Peyer's patch (tissue), 4 donors: ENCODE data around the gene EVPL.

Experiments used
- POLR2A ChIP-seq, 2 donors: fragments of 450-650 bp; IDR thresholded peaks; one replicate each; pipeline ENCODE4 v1.5.1; 2017; ENCODE audit warnings: antibody characterized with exemption in 2 of 2, mild to moderate bottlenecking in 2 of 2, moderate library complexity in 2 of 2
- TF ChIP-seq, protein P1 (sequence below), 6 experiments: fragments of 450-650 bp in 4 of 6; fragments of 200-600 bp in 2 of 6; sonication (generic) in 1 of 6; IDR thresholded peaks; one replicate each; pipeline ENCODE4 v1.5.1; 2017 to 2019; ENCODE audit warnings: antibody characterized with exemption in 6 of 6, mild to moderate bottlenecking in 3 of 6, moderate library complexity in 1 of 6

DNA sequence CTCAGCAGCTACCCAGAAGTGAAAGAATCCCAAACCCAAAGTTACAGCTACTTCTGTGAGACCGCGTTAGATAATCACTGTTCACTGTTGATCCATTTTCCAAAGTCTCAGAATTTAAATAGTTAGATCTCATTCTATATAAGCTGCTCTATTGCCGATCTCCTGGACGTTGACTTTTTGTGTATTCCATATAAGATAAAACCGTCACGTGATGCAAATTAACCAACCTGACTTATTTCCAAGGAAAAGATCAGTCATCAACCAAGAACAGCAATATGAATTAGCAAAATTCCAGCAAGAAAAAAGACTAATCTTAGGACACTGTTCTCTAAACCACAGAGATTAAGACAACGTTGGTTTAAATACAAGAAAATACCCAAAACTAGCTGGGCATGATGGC is 56.5 kb downstream of the EVPL start:
- TF ChIP-seq, protein P1, sequence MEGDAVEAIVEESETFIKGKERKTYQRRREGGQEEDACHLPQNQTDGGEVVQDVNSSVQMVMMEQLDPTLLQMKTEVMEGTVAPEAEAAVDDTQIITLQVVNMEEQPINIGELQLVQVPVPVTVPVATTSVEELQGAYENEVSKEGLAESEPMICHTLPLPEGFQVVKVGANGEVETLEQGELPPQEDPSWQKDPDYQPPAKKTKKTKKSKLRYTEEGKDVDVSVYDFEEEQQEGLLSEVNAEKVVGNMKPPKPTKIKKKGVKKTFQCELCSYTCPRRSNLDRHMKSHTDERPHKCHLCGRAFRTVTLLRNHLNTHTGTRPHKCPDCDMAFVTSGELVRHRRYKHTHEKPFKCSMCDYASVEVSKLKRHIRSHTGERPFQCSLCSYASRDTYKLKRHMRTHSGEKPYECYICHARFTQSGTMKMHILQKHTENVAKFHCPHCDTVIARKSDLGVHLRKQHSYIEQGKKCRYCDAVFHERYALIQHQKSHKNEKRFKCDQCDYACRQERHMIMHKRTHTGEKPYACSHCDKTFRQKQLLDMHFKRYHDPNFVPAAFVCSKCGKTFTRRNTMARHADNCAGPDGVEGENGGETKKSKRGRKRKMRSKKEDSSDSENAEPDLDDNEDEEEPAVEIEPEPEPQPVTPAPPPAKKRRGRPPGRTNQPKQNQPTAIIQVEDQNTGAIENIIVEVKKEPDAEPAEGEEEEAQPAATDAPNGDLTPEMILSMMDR (IDR thresholded peaks at IDR 0.05) = no peak
- no peak for TF ChIP-seq POLR2A (IDR thresholded peaks at IDR 0.05)
